ENCODE measurements around the gene MROH8. TPM values are rescaled to one million over a fixed set of nuclear protein-coding genes. Genes with fewer than 3 reads are reported as not detected.

MROH8 gene
- total RNA-seq, 1 experiment from 2014 or later = 0.72 TPM

GRCh38 chr20:37200376-37200775 is 21.0 kb upstream of the MROH8 start:
- no peak for DNase-seq (ENCODE audit: low spot score)

GRCh38 chr20:37198932-37199660 is 19.7 kb upstream of the MROH8 start:
- DNase-seq (ENCODE audit: low spot score) = no peak

- no peak for DNase-seq (ENCODE audit: low spot score)
These were observed 15.5 kb upstream of the MROH8 start for GRCh38 chr20:37194621-37195417.

GRCh38 chr20:37193821-37194220 is 14.5 kb upstream of the MROH8 start:
- no peak for DNase-seq (ENCODE audit: low spot score)

- no peak for DNase-seq (ENCODE audit: low spot score)
These were observed 13.9 kb upstream of the MROH8 start for GRCh38 chr20:37193226-37193625.

- peak; percentile 79 for DNase-seq (ENCODE audit: low spot score)
These were observed 12.9 kb upstream of the MROH8 start for GRCh38 chr20:37192137-37192854.

GRCh38 chr20:37190354-37191112 is 11.2 kb upstream of the MROH8 start:
- no peak for DNase-seq (ENCODE audit: low spot score)

- no peak for DNase-seq (ENCODE audit: low spot score)
These were observed 10.2 kb upstream of the MROH8 start for GRCh38 chr20:37189416-37190016.

GRCh38 chr20:37188787-37189186 is 9.4 kb upstream of the MROH8 start:
- no peak for DNase-seq (ENCODE audit: low spot score)

- DNase-seq (ENCODE audit: low spot score) = no peak
These were observed 6.3 kb upstream of the MROH8 start for GRCh38 chr20:37185686-37186085.

GRCh38 chr20:37179683-37180524 is 556 bp upstream of the MROH8 start:
- no peak for DNase-seq (ENCODE audit: low spot score)

- DNase-seq (ENCODE audit: low spot score) = no peak
These were observed 6.5 kb downstream of the MROH8 start for GRCh38 chr20:37172836-37173235.

- no peak for DNase-seq (ENCODE audit: low spot score)
These were observed 12.5 kb downstream of the MROH8 start for GRCh38 chr20:37166867-37167266.

GRCh38 chr20:37165031-37165430 is 14.3 kb downstream of the MROH8 start:
- DNase-seq (ENCODE audit: low spot score) = no peak

GRCh38 chr20:37163832-37164554 is 15.4 kb downstream of the MROH8 start:
- DNase-seq (ENCODE audit: low spot score) = no peak

GRCh38 chr20:37162646-37163045 is 16.7 kb downstream of the MROH8 start:
- no peak for DNase-seq (ENCODE audit: low spot score)

GRCh38 chr20:37161830-37162549 is 17.4 kb downstream of the MROH8 start:
- DNase-seq (ENCODE audit: low spot score) = no peak

- no peak for DNase-seq (ENCODE audit: low spot score)
These were observed 18.7 kb downstream of the MROH8 start for GRCh38 chr20:37160683-37161082.

GRCh38 chr20:37158248-37158647 is 21.1 kb downstream of the MROH8 start:
- DNase-seq (ENCODE audit: low spot score) = no peak
